ENCODE results near the gene MARK3. TPM values are rescaled to one million over a fixed set of nuclear protein-coding genes. Genes with fewer than 3 reads are reported as not detected.

Gene MARK3
- polyA plus RNA-seq, 1 donor (not counting 4 experiments of a cell fraction or from before 2014, with no cell fraction given): 133 TPM

DNA sequence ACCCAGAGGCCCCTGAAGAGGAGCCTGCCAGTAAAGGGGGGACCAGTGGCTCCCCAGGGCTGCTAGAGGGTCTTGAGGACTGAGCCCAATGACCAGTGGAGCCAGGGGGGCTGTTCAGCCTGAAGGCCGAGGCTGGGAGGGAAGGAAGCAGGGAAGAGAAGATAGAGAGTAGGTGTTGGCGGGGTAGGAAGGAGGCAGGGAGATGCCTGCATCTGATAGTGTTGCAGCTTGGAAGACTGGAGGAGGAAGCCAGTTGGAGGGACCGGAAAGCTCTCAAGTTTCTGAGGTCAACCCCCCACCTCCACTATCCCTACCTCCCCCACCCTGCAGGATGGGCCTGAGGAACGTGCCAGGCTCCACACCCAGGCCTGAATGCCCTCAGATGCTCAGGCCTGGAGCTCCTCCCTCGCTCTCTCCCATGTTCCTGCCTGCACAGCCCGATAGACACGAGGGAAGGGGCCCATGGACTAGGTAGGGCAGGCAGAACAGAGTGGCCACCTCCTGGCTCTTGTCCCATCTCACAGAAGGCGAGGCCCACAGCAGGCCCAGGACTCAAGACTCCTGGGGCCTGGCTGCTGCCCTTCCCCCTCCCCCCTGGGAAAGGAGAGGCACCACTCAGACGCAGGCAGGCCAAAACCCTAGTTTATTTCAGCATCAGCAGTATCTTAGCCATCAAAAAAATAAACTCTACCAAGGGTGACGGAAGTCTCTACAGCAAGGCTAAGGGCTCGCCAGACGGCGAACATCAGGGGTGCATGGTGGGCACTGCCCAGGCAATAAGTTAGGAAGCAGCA is 134.0 kb downstream of the MARK3 start:
- dilution Hi-C loops (cut with MboI; ENCODE audit: extremely low pct_ligation_motif_present, low sequenced_read_pairs): no loop called here
- FAIRE-seq: peak; percentile 56
- Histone ChIP-seq H3K9me1 (ENCODE audit: control insufficient read depth, extremely low read depth, insufficient read depth, low read length) (no peaks in the 10 kb centered on the region), H3K4me2 (ENCODE audit: control insufficient read depth, extremely low read depth, insufficient read depth, low read depth, low read length) (no peak overlapping the region), H3K9me3 (ENCODE audit: control insufficient read depth, low read depth, low read length) (no peaks in the 10 kb centered on the region), H3K9ac (ENCODE audit: control insufficient read depth, extremely low read depth, insufficient read depth, low read length) (no peak overlapping the region), H4K20me1 (ENCODE audit: control insufficient read depth, extremely low read depth, insufficient read depth, low read length) (peaks cover 7% of the 10 kb centered on the region), H3K36me3 (ENCODE audit: control insufficient read depth in 2 of 2, extremely low read depth in 1 of 2, insufficient read depth in 2 of 2, low read length in 2 of 2) (peaks cover 0 to 7% of the 10 kb centered on the region in 2 experiments), H3K27me3 (ENCODE audit: control insufficient read depth, extremely low read depth, insufficient read depth, low read length) (peaks cover 43% of the 10 kb centered on the region), H2AFZ (ENCODE audit: control insufficient read depth, low read length) (no peak overlapping the region), H3K27ac (ENCODE audit: control insufficient read depth, insufficient read depth, low read length) (no peak overlapping the region), H3K4me1 (ENCODE audit: control insufficient read depth, extremely low read depth, insufficient read depth, low read length) (peaks cover 24% of the 10 kb centered on the region), H3K4me3 (ENCODE audit: control insufficient read depth in 2 of 3, extremely low read depth in 1 of 3, insufficient read depth in 2 of 3, low read depth in 1 of 3, low read length in 3 of 3) (no peak overlapping the region), H3K79me2 (ENCODE audit: control insufficient read depth, insufficient read depth, low read length) (no peaks in the 10 kb centered on the region)
- no peak for TF ChIP-seq EZH2 (IDR thresholded peaks at IDR 0.05; ENCODE audit: low read length)
- TF ChIP-seq, protein P1, sequence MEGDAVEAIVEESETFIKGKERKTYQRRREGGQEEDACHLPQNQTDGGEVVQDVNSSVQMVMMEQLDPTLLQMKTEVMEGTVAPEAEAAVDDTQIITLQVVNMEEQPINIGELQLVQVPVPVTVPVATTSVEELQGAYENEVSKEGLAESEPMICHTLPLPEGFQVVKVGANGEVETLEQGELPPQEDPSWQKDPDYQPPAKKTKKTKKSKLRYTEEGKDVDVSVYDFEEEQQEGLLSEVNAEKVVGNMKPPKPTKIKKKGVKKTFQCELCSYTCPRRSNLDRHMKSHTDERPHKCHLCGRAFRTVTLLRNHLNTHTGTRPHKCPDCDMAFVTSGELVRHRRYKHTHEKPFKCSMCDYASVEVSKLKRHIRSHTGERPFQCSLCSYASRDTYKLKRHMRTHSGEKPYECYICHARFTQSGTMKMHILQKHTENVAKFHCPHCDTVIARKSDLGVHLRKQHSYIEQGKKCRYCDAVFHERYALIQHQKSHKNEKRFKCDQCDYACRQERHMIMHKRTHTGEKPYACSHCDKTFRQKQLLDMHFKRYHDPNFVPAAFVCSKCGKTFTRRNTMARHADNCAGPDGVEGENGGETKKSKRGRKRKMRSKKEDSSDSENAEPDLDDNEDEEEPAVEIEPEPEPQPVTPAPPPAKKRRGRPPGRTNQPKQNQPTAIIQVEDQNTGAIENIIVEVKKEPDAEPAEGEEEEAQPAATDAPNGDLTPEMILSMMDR (optimal IDR thresholded peaks at IDR 0.05 in 1 of 3, IDR thresholded peaks at IDR 0.05 in 1 of 3, conservative IDR thresholded peaks at IDR 0.05 in 1 of 3; ENCODE audit: extremely low read depth in 1 of 3, insufficient read depth in 2 of 3, low read length in 3 of 3): no peak
- DNase-seq (ENCODE audit: low read depth, low spot score): no peak

DNA sequence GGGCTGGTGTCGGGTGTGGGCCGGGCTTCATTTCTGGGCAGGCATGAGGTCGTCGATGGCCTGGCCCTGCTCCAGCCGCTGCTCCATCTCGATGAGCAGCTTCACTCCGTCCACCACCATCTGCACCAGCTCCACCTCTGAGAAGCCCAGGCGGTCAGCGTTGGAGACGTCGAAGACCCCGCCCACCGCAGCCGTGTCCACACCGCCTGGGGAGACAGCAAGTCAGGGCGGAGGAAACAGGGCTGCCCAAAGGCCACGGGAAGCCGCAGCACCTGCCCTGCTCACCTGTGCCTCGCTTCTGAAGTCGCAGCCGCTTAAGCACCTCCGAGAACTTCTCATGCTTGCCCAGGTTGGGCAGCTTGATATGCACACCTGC is 134.6 kb downstream of the MARK3 start:
- Histone ChIP-seq H3K4me1 (ENCODE audit: control insufficient read depth, extremely low read depth, insufficient read depth, low read length) (peaks cover 24% of the 10 kb centered on the region), H3K36me3 (ENCODE audit: control insufficient read depth in 2 of 2, extremely low read depth in 1 of 2, insufficient read depth in 2 of 2, low read length in 2 of 2) (peaks cover 0 to 5% of the 10 kb centered on the region in 2 experiments), H3K4me2 (ENCODE audit: control insufficient read depth, extremely low read depth, insufficient read depth, low read depth, low read length) (no peak overlapping the region), H3K27ac (ENCODE audit: control insufficient read depth, insufficient read depth, low read length) (no peak overlapping the region), H2AFZ (ENCODE audit: control insufficient read depth, low read length) (no peak overlapping the region), H4K20me1 (ENCODE audit: control insufficient read depth, extremely low read depth, insufficient read depth, low read length) (peaks cover 7% of the 10 kb centered on the region), H3K9me3 (ENCODE audit: control insufficient read depth, low read depth, low read length) (no peaks in the 10 kb centered on the region), H3K27me3 (ENCODE audit: control insufficient read depth, extremely low read depth, insufficient read depth, low read length) (peaks cover 43% of the 10 kb centered on the region), H3K9ac (ENCODE audit: control insufficient read depth, extremely low read depth, insufficient read depth, low read length) (no peak overlapping the region), H3K4me3 (ENCODE audit: control insufficient read depth in 2 of 3, extremely low read depth in 1 of 3, insufficient read depth in 2 of 3, low read depth in 1 of 3, low read length in 3 of 3) (no peak overlapping the region), H3K79me2 (ENCODE audit: control insufficient read depth, insufficient read depth, low read length) (no peaks in the 10 kb centered on the region), H3K9me1 (ENCODE audit: control insufficient read depth, extremely low read depth, insufficient read depth, low read length) (no peaks in the 10 kb centered on the region)
- TF ChIP-seq, protein P1 (optimal IDR thresholded peaks at IDR 0.05 in 1 of 3, IDR thresholded peaks at IDR 0.05 in 1 of 3, conservative IDR thresholded peaks at IDR 0.05 in 1 of 3; ENCODE audit: extremely low read depth in 1 of 3, insufficient read depth in 2 of 3, low read length in 3 of 3): no peak
- TF ChIP-seq EZH2 (IDR thresholded peaks at IDR 0.05; ENCODE audit: low read length): no peak
- DNase-seq (ENCODE audit: low read depth, low spot score) (no peak), FAIRE-seq (no peak)
- dilution Hi-C loops (cut with MboI; ENCODE audit: extremely low pct_ligation_motif_present, low sequenced_read_pairs): no loop called here
